Progenitor cell of endocrine pancreas (in vitro differentiated cells): ENCODE results near the gene NPEPL1. TPM values are rescaled to one million over a fixed set of nuclear protein-coding genes. Genes with fewer than 3 reads are reported as not detected.

Source experiments
- DNase-seq: peaks from one replicate; pipeline ENCODE4 v3.0.0; 2021; ENCODE audit warnings: low spot score; ENCODE audit not compliant: unreplicated experiment
- H3K27ac Mint-ChIP-seq: 2 replicates; pipeline ENCODE4 v1.8.0; 2021; ENCODE audit warnings: mild to moderate bottlenecking, moderate library complexity, mixed read lengths
- H3K27me3 Mint-ChIP-seq: 2 replicates; pipeline ENCODE4 v1.8.0; 2021; ENCODE audit warnings: mixed read lengths
- H3K36me3 Mint-ChIP-seq: 2 replicates; pipeline ENCODE4 v1.8.0; 2022; ENCODE audit warnings: mixed read lengths; ENCODE audit not compliant: insufficient read depth
- H3K4me1 Mint-ChIP-seq: 2 replicates; pipeline ENCODE4 v1.8.0; 2021; ENCODE audit warnings: low read depth, mixed read lengths
- H3K4me3 Mint-ChIP-seq: 2 replicates; pipeline ENCODE4 v1.8.0; 2021; ENCODE audit warnings: low read depth, mild to moderate bottlenecking, moderate library complexity, mixed read lengths
- H3K9me3 Mint-ChIP-seq: 2 replicates; pipeline ENCODE4 v1.8.0; 2021; ENCODE audit warnings: low read depth, mixed read lengths
- total RNA-seq: library from RNA; stranded (reverse); gene quantifications from 2 replicates; pipeline ENCODE4 v1.2.1, GENCODE V29; 2021
- TF ChIP-seq, protein P1 (sequence below): fragments of 200-600 bp; sonication (generic); IDR thresholded peaks from one replicate; pipeline ENCODE4 v1.5.0; 2021; ENCODE audit warnings: antibody characterized with exemption, mild to moderate bottlenecking; ENCODE audit not compliant: unreplicated experiment

NPEPL1 gene
- total RNA-seq, 1 donor from 2014 or later, result 55.4 TPM

DNA sequence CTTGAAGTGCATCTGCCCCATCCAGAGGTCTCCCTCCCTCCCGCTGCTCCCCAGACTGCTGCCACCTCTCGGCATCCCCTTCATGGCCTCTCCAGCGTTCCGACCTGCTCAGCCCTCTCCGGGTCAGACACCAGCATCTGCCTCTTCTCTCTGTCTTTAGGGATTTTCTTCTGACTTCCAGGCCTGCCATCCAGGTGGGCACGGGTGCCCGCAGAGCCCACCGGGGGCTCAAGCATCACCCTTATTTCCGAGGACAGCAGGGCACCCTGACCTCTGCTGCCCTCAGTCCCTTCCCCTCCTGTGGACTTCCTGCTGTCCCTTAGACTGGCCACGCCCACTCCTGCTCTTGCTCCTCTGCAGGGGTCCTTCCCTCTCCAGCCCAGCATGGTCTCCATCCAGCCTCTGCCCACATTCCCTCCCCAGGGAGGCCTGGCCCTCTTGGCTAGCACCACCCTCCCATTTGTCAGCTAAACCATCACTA lies 3.3 kb downstream of the NPEPL1 start:
- Mint-ChIP-seq H3K27ac (no peak overlapping the region), H3K36me3 (peaks cover 5% of the 10 kb centered on the region), H3K4me3 (no peak overlapping the region), H3K27me3 (no peaks in the 10 kb centered on the region), H3K4me1 (no peaks in the 10 kb centered on the region), H3K9me3 (no peaks in the 10 kb centered on the region)
- no peak for DNase-seq
- TF ChIP-seq, protein P1, sequence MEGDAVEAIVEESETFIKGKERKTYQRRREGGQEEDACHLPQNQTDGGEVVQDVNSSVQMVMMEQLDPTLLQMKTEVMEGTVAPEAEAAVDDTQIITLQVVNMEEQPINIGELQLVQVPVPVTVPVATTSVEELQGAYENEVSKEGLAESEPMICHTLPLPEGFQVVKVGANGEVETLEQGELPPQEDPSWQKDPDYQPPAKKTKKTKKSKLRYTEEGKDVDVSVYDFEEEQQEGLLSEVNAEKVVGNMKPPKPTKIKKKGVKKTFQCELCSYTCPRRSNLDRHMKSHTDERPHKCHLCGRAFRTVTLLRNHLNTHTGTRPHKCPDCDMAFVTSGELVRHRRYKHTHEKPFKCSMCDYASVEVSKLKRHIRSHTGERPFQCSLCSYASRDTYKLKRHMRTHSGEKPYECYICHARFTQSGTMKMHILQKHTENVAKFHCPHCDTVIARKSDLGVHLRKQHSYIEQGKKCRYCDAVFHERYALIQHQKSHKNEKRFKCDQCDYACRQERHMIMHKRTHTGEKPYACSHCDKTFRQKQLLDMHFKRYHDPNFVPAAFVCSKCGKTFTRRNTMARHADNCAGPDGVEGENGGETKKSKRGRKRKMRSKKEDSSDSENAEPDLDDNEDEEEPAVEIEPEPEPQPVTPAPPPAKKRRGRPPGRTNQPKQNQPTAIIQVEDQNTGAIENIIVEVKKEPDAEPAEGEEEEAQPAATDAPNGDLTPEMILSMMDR, result no peak

DNA sequence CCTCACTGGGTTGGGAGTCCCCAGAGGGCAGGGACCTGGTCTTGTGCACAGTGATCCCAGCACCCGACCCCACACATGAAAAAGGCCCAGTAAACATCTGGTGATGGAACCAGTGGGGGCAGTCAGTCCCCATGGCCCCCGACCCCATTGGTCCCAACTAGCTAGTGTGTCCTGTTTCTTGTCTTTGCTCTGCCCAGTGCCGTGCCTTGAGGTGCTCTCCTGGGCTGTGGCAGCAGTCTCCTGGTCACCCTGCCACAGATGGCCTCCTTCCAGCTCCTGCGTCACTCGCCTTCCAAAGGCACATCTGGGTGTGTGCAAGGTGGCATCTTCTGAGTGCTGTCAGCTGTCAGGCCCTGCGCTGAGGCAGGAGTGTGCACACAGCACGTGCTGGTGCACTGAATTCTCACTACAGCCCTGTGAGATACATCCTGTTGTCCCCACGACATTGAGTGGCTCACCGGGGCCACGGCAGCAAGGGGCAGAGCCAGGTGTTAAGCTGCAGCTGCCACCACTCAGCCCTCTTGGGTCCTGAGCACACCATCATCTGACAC lies 3.9 kb downstream of the NPEPL1 start:
- no peaks in the 10 kb centered on the region for H3K4me1 Mint-ChIP-seq
- TF ChIP-seq, protein P1, result no peak
- H3K27ac Mint-ChIP-seq, result no peak overlapping the region
- H3K4me3 Mint-ChIP-seq, result no peak overlapping the region
- no peaks in the 10 kb centered on the region for H3K27me3 Mint-ChIP-seq
- DNase-seq, result no peak
- no peaks in the 10 kb centered on the region for H3K9me3 Mint-ChIP-seq
- peaks cover 5% of the 10 kb centered on the region for H3K36me3 Mint-ChIP-seq

DNA sequence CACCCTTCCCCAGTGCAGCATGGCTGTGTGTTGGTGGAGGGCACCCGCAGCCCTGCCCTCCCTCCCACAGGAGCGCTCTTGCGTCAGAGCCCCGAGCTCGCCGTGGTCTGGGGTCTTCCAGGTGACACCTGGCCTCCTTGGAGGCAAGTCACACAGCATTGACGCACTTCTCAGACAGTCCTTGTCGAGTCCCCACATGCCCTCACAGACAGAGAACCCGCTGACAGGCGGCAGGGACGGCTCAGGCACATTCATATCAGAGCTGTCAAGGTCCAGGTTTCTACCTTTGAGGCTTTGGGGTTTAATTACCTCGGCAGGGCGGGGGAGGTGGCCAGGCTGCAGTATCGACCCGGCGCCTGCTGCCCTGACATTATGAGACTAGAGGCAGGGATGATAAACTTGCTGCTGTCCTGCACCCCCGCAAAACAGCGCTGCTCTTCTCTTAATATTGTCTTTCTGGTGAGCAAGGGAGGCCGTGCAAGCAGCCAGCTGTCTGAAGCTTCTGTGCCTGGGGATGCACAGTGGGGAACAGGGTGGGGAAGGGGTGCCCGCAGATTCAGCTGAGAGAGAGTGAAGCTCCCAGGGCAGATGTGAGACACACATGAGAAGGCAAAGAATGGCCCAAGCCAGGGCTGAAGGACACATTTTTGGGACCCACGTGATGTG lies 4.7 kb downstream of the NPEPL1 start:
- no peaks in the 10 kb centered on the region for H3K27me3 Mint-ChIP-seq
- H3K4me3 Mint-ChIP-seq, result no peak overlapping the region
- H3K27ac Mint-ChIP-seq, result peak overlapping the region; percentile 29
- no peak for DNase-seq
- H3K36me3 Mint-ChIP-seq, result peaks cover 5% of the 10 kb centered on the region
- no peaks in the 10 kb centered on the region for H3K4me1 Mint-ChIP-seq
- TF ChIP-seq, protein P1, result no peak
- H3K9me3 Mint-ChIP-seq, result no peaks in the 10 kb centered on the region

DNA sequence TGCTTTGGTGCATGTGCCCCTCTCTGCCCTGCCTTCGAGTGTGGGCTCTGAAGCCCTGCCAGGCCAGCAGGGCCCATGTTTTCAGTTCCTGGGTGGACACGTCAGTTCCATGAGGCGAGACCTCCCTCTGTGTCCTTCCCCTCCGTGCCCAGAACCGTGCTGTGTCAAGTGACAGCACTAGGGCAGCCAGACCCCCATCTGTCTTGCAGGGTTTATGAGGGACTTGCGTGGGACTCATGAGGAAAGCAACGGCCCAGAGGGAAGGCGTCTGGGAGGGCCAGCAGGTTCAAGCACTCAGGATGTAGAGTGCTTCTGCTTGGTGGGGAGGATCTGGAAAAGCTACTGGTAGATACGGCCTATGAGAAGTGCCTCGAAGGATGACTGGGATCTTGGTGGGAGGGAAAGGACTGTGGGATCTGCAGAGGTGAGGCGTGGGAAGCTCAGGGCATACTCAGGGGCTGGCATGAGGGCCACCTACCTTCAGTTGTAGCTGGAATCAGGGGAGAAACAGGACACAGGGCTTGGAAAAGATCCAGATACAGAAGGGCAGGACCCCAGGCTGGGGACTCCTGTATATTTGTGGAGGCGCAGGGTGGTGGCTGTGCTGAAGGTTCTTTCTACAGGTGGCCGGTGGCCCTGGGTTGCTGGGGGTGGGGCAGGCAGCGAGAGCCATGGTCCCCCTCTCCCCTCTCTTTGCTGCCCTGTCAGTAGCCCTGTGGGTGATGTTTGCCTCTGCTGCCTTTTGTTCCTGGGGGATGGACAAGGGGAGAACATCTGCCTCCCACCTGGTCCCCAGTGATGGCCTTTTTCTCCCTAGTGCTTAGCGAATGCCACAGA lies 5.5 kb downstream of the NPEPL1 start:
- Mint-ChIP-seq H3K9me3 (no peaks in the 10 kb centered on the region), H3K4me3 (no peak overlapping the region), H3K4me1 (no peaks in the 10 kb centered on the region), H3K27ac (peak overlapping the region; percentile 80), H3K27me3 (no peaks in the 10 kb centered on the region), H3K36me3 (peaks cover 12% of the 10 kb centered on the region)
- TF ChIP-seq, protein P1, result no peak
- DNase-seq, result no peak
